BJ (cell line): ENCODE measurements around the gene FNDC1. TPM values are rescaled to one million over a fixed set of nuclear protein-coding genes. Genes with fewer than 3 reads are reported as not detected.

Experiments
- CTCF ChIA-PET: fragments of 350-600 bp; formaldehyde crosslinking; extraction: SDS; loops from one replicate; lab custom pipeline; 2021; ENCODE audit warnings: antibody characterized with exemption, inconsistent platforms; lab: Yijun Ruan, JAX
- POLR2A ChIA-PET: fragments of 300-600 bp; sonication (Branson Sonifier 250); formaldehyde crosslinking; extraction: SDS; loops from one replicate; lab custom pipeline; 2021; ENCODE audit warnings: antibody characterized with exemption; lab: Charles Lee
- DNase-seq: peaks from one replicate; pipeline ENCODE4 v3.0.0-alpha.2; 2011; ENCODE audit warnings: low read depth
- H3K27me3 ChIP-seq: 2 replicates; pipeline ENCODE4 v1.6.0; 2011; ENCODE audit warnings: low read length; ENCODE audit not compliant: control insufficient read depth, insufficient read depth
- H3K36me3 ChIP-seq: 2 replicates; pipeline ENCODE4 v1.5.1; 2011; ENCODE audit warnings: low read length; ENCODE audit not compliant: control insufficient read depth, insufficient read depth
- H3K4me3 ChIP-seq: 2 replicates; pipeline ENCODE4 v1.5.1; 2011; ENCODE audit warnings: low read depth, mild to moderate bottlenecking, control low read depth, low read length
- polyA plus RNA-seq: library from polyadenylated mRNA; depleted of rRNA; stranded (reverse); fragments of >200 nt; gene quantifications from 2 replicates; pipeline ENCODE4 v1.2.3, GENCODE V29; 2011
- TF ChIP-seq, protein P1 (sequence below): IDR thresholded peaks from 2 replicates; pipeline ENCODE4 v1.5.1; 2011; ENCODE audit warnings: low read depth, mild to moderate bottlenecking, control low read depth, inconsistent platforms, low read length, moderate library complexity; ENCODE audit not compliant: insufficient read depth

FNDC1 gene
- polyA plus RNA-seq, 1 experiment, result 0.10 TPM

- H3K4me3 ChIP-seq, result no peak overlapping the region
- ChIA-PET POLR2A (no interaction called here), CTCF (interaction anchor here (0.9 to 1.9 kb wide), 6 partner anchors 9 to 406 kb away, joined by 3 to 8 read pairs (median 4); no protein-coding TSS in a partner anchor)
- no peak for DNase-seq
- TF ChIP-seq, protein P1, sequence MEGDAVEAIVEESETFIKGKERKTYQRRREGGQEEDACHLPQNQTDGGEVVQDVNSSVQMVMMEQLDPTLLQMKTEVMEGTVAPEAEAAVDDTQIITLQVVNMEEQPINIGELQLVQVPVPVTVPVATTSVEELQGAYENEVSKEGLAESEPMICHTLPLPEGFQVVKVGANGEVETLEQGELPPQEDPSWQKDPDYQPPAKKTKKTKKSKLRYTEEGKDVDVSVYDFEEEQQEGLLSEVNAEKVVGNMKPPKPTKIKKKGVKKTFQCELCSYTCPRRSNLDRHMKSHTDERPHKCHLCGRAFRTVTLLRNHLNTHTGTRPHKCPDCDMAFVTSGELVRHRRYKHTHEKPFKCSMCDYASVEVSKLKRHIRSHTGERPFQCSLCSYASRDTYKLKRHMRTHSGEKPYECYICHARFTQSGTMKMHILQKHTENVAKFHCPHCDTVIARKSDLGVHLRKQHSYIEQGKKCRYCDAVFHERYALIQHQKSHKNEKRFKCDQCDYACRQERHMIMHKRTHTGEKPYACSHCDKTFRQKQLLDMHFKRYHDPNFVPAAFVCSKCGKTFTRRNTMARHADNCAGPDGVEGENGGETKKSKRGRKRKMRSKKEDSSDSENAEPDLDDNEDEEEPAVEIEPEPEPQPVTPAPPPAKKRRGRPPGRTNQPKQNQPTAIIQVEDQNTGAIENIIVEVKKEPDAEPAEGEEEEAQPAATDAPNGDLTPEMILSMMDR, result no peak
- no peaks in the 10 kb centered on the region for H3K36me3 ChIP-seq
- no peaks in the 10 kb centered on the region for H3K27me3 ChIP-seq
Observed at GRCh38 chr6:159249128-159249527, 79.9 kb downstream of the FNDC1 start.

- TF ChIP-seq, protein P1, result no peak
- no peaks in the 10 kb centered on the region for H3K36me3 ChIP-seq
- ChIA-PET POLR2A (interaction anchor here (0.6 kb wide), 1 partner anchor 316 kb away, joined by 6 read pairs; no protein-coding TSS in a partner anchor), CTCF (interaction anchor here (0.6 to 1.9 kb wide), 8 partner anchors 10 to 1318 kb away, joined by 3 to 8 read pairs (median 4); no protein-coding TSS in a partner anchor)
- DNase-seq, result no peak
- H3K27me3 ChIP-seq, result no peaks in the 10 kb centered on the region
- no peak overlapping the region for H3K4me3 ChIP-seq
Observed at GRCh38 chr6:159249752-159250151, 80.6 kb downstream of the FNDC1 start.

GRCh38 chr6:159250633-159251032 lies 81.4 kb downstream of the FNDC1 start:
- H3K4me3 ChIP-seq, result no peak overlapping the region
- ChIA-PET CTCF (interaction anchor here (0.6 to 1.9 kb wide), 5 partner anchors 11 to 405 kb away, joined by 3 to 8 read pairs (median 4); no protein-coding TSS in a partner anchor), POLR2A (no interaction called here)
- no peaks in the 10 kb centered on the region for H3K27me3 ChIP-seq
- TF ChIP-seq, protein P1, result no peak
- no peaks in the 10 kb centered on the region for H3K36me3 ChIP-seq
- DNase-seq, result no peak

- TF ChIP-seq, protein P1, result peak; percentile 66
- no peak overlapping the region for H3K4me3 ChIP-seq
- CTCF ChIA-PET, result interaction anchor here (0.6 to 2.7 kb wide), 38 partner anchors 9 to 411 kb away, joined by 3 to 20 read pairs (median 4); no protein-coding TSS in a partner anchor
Observed at GRCh38 chr6:159252955-159253508, 83.8 kb downstream of the FNDC1 start.

GRCh38 chr6:159254186-159254585 lies 85.0 kb downstream of the FNDC1 start:
- Histone ChIP-seq H3K27me3 (no peaks in the 10 kb centered on the region), H3K36me3 (no peaks in the 10 kb centered on the region), H3K4me3 (no peak overlapping the region)
- DNase-seq, result peak; percentile 49
- TF ChIP-seq, protein P1, result no peak
- CTCF ChIA-PET, result interaction anchor here (0.7 to 2.4 kb wide), 6 partner anchors 8 to 392 kb away, joined by 3 to 17 read pairs (median 6); no protein-coding TSS in a partner anchor
- POLR2A ChIA-PET, result no interaction called here

More at GRCh38 chr6:159252955-159253508, 83.8 kb downstream of the FNDC1 start:
- POLR2A ChIA-PET, result no interaction called here
- Histone ChIP-seq H3K36me3 (no peaks in the 10 kb centered on the region), H3K27me3 (no peaks in the 10 kb centered on the region)
- no peak for DNase-seq
